Measurements from ENCODE around the gene BACE1.

Gene BACE1

GRCh38 chr11:117295438-117296137 is 20.5 kb downstream of the BACE1 start:
- peaks cover 24% of the 10 kb centered on the region for H3K4me1 ChIP-seq (ENCODE audit: low read length)
- no peak overlapping the region for H3K9ac ChIP-seq (ENCODE audit: low read length)
- H3K9me3 ChIP-seq (ENCODE audit: insufficient read depth, low read length) = no peaks in the 10 kb centered on the region
- no peak overlapping the region for H2AFZ ChIP-seq (ENCODE audit: low read depth, low read length)
- TF ChIP-seq CTCF (IDR thresholded peaks at IDR 0.05; ENCODE audit: low read depth, low read length) (no peak), EZH2phosphoT487 (IDR thresholded peaks at IDR 0.05; ENCODE audit: low read depth) (no peak)
- H3K79me2 ChIP-seq (ENCODE audit: low read length) = no peaks in the 10 kb centered on the region
- no peak overlapping the region for H3K4me2 ChIP-seq (ENCODE audit: low read length)
- H3K36me3 ChIP-seq (replicated peaks; ENCODE audit: low read depth, low read length) = no peaks in the 10 kb centered on the region
- no peaks in the 10 kb centered on the region for H4K20me1 ChIP-seq (ENCODE audit: insufficient read depth, low read length)
- H3K4me3 ChIP-seq (ENCODE audit: low read length) = no peak overlapping the region
- no peak overlapping the region for H3K27ac ChIP-seq (ENCODE audit: low read length)
- no peaks in the 10 kb centered on the region for H3K27me3 ChIP-seq (ENCODE audit: low read depth, low read length)

DNA sequence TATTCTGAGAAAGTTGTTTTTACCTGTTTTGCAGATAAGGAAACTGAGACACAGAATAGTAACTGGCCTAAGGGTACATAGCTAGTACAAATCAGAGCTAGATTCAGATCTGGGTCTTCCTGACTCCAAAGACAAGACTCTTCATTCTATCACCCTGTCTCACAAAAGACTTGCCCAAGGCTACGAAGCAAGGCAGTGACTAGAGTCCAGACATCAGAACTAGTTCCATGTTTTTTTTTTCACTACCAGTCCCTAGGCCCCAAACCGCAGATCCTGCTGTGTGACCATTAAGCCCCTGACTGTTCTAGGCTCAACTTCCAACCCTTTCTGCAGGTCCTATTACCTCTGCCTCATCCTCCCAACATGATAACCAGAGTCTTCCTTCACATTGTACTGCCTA is 23.4 kb downstream of the BACE1 start:
- Histone ChIP-seq H3K9ac (ENCODE audit: low read length) (no peak overlapping the region), H3K27me3 (ENCODE audit: low read depth, low read length) (no peaks in the 10 kb centered on the region), H3K36me3 (replicated peaks; ENCODE audit: low read depth, low read length) (peaks cover 2% of the 10 kb centered on the region), H4K20me1 (ENCODE audit: insufficient read depth, low read length) (no peaks in the 10 kb centered on the region), H3K9me3 (ENCODE audit: insufficient read depth, low read length) (no peaks in the 10 kb centered on the region), H3K4me1 (ENCODE audit: low read length) (peaks cover 7% of the 10 kb centered on the region; the same call in 1 of the 2 replicates), H3K4me3 (ENCODE audit: low read length) (no peak overlapping the region), H3K79me2 (ENCODE audit: low read length) (no peaks in the 10 kb centered on the region), H2AFZ (ENCODE audit: low read depth, low read length) (no peak overlapping the region), H3K4me2 (ENCODE audit: low read length) (no peak overlapping the region), H3K27ac (ENCODE audit: low read length) (no peak overlapping the region)
- TF ChIP-seq EZH2phosphoT487 (IDR thresholded peaks at IDR 0.05; ENCODE audit: low read depth) = no peak
- TF ChIP-seq CTCF (IDR thresholded peaks at IDR 0.05; ENCODE audit: low read depth, low read length) = no peak

GRCh38 chr11:117290809-117291396 is 25.2 kb downstream of the BACE1 start, which contains the start of gene BACE1-AS:
Gene BACE1-AS (plus strand): TSS chr11:117291346.
- H3K36me3 ChIP-seq (replicated peaks; ENCODE audit: low read depth, low read length) = peaks cover 2% of the 10 kb centered on the region
- H3K9me3 ChIP-seq (ENCODE audit: insufficient read depth, low read length) = no peaks in the 10 kb centered on the region
- H2AFZ ChIP-seq (ENCODE audit: low read depth, low read length) = no peak within 1 kb of the TSS
- no peaks in the 10 kb centered on the region for H3K79me2 ChIP-seq (ENCODE audit: low read length)
- no peaks in the 10 kb centered on the region for H3K27me3 ChIP-seq (ENCODE audit: low read depth, low read length)
- TF ChIP-seq EZH2phosphoT487 (IDR thresholded peaks at IDR 0.05; ENCODE audit: low read depth) = no peak
- H3K27ac ChIP-seq (ENCODE audit: low read length) = no peak within 1 kb of the TSS
- no peak within 1 kb of the TSS for H3K4me3 ChIP-seq (ENCODE audit: low read length)
- no peaks in the 10 kb centered on the region for H4K20me1 ChIP-seq (ENCODE audit: insufficient read depth, low read length)
- H3K9ac ChIP-seq (ENCODE audit: low read length) = no peak within 1 kb of the TSS
- no peaks in the 10 kb centered on the region for H3K4me1 ChIP-seq (ENCODE audit: low read length)
- no peak within 1 kb of the TSS for H3K4me2 ChIP-seq (ENCODE audit: low read length)

DNA sequence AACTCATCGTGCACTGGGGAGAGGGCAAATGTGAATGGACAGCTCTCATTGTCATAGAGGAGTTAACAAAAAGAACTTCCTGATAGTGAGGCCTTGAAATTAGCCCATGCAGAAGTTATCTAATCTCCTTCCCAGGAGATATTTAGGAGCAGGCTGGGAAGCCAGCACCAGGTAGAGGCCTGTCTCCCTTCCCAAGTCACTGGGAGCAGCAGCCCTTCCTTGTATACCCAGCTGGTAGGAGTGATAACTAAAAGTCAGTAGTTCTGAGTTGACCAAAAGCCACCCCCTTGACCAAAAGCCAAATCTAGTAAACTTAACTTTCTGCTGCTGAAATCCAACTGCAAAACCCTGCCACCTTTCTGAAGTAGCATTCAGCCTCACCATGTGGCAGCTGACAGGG is 26.3 kb downstream of the BACE1 start:
- H3K27ac ChIP-seq (ENCODE audit: low read length) = no peak overlapping the region
- H2AFZ ChIP-seq (ENCODE audit: low read depth, low read length) = no peak overlapping the region
- no peaks in the 10 kb centered on the region for H3K79me2 ChIP-seq (ENCODE audit: low read length)
- H3K4me1 ChIP-seq (ENCODE audit: low read length) = no peaks in the 10 kb centered on the region
- H3K27me3 ChIP-seq (ENCODE audit: low read depth, low read length) = no peaks in the 10 kb centered on the region
- H4K20me1 ChIP-seq (ENCODE audit: insufficient read depth, low read length) = no peaks in the 10 kb centered on the region
- H3K4me2 ChIP-seq (ENCODE audit: low read length) = no peak overlapping the region
- H3K4me3 ChIP-seq (ENCODE audit: low read length) = no peak overlapping the region
- no peaks in the 10 kb centered on the region for H3K9me3 ChIP-seq (ENCODE audit: insufficient read depth, low read length)
- H3K9ac ChIP-seq (ENCODE audit: low read length) = no peak overlapping the region
- peaks cover 2% of the 10 kb centered on the region for H3K36me3 ChIP-seq (replicated peaks; ENCODE audit: low read depth, low read length)
- TF ChIP-seq EZH2phosphoT487 (IDR thresholded peaks at IDR 0.05; ENCODE audit: low read depth) (no peak), CTCF (IDR thresholded peaks at IDR 0.05; ENCODE audit: low read depth, low read length) (no peak)
